ENCODE data around the gene PTPRG.

The PTPRG gene

DNA sequence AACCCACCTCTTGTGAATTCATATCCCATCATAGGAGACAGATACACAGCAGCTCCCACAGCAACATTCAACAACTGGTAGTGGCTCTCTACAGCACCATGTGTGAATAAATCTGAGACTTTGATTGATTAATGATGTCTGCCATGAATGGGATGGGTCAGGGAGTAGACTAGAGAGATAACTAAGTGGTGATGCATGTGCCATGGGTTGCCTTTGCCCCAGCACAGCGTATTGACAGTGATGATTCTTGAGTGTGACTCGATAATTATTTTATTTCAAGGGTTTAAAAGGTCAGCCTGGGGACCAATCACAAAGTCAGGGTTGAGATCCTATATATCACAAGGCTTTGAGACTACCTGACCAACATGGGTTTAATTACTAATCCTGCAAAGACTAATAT is 295.9 kb downstream of the PTPRG start:
- Histone ChIP-seq H3K36me3 (ENCODE audit: control insufficient read depth, insufficient read depth, low read length) (no peaks in the 10 kb centered on the region), H3K4me3 (replicated peaks; ENCODE audit: low read depth, low read length) (no peak overlapping the region), H3K27me3 (replicated peaks; ENCODE audit: control insufficient read depth, insufficient read depth, low read length) (no peaks in the 10 kb centered on the region; the same call in 1 of the 2 replicates)
- no peak for DNase-seq (ENCODE audit: extremely low read depth, insufficient read length)
- TF ChIP-seq, protein P1, sequence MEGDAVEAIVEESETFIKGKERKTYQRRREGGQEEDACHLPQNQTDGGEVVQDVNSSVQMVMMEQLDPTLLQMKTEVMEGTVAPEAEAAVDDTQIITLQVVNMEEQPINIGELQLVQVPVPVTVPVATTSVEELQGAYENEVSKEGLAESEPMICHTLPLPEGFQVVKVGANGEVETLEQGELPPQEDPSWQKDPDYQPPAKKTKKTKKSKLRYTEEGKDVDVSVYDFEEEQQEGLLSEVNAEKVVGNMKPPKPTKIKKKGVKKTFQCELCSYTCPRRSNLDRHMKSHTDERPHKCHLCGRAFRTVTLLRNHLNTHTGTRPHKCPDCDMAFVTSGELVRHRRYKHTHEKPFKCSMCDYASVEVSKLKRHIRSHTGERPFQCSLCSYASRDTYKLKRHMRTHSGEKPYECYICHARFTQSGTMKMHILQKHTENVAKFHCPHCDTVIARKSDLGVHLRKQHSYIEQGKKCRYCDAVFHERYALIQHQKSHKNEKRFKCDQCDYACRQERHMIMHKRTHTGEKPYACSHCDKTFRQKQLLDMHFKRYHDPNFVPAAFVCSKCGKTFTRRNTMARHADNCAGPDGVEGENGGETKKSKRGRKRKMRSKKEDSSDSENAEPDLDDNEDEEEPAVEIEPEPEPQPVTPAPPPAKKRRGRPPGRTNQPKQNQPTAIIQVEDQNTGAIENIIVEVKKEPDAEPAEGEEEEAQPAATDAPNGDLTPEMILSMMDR (IDR thresholded peaks at IDR 0.05; ENCODE audit: insufficient read depth, low read length, poor library complexity, severe bottlenecking): no peak

DNA sequence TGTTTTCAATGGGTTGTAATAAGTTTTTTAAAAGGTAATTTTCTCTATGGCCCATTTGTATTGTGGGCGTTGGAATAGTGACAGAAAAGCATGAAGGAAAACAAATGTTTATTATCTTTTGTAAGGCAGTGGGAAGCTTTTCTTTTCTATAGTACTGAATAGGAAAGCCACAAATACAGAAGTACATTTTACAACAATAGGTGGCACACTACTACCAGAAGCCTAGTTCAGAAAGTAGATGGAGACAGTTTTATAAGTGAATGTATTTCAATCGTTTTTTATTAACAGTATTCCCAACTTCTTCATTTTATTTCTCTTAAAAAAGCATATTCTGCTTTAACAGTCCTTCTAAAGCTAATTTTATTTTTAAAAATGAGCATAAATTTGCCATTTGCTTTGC is 296.7 kb downstream of the PTPRG start:
- no peak for DNase-seq (ENCODE audit: extremely low read depth, insufficient read length)
- H3K4me3 ChIP-seq (replicated peaks; ENCODE audit: low read depth, low read length): no peak overlapping the region
- H3K36me3 ChIP-seq (ENCODE audit: control insufficient read depth, insufficient read depth, low read length): no peaks in the 10 kb centered on the region
- no peaks in the 10 kb centered on the region; the same call in 1 of the 2 replicates for H3K27me3 ChIP-seq (replicated peaks; ENCODE audit: control insufficient read depth, insufficient read depth, low read length)
- TF ChIP-seq, protein P1 (IDR thresholded peaks at IDR 0.05; ENCODE audit: insufficient read depth, low read length, poor library complexity, severe bottlenecking): peak; percentile 43

DNA sequence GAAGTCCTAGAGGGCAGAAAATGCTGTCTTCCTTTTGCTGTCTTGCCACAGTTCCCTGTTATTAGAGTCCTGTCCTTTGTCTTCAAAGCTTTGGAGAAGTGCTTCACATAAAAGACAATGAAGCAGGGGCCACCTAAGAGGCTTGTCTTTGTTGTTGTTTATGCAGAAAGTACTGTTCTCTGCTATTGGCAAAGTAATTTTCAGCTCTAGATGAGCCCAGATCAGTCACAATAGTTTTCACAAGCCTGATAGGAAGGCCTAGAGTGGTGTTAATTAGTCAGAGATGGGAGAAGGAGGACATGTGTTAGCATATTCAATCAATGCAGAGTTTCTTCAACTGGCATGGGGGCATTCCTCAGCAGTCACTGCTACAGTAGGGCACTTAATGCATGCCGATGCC is 300.0 kb downstream of the PTPRG start:
- TF ChIP-seq, protein P1 (IDR thresholded peaks at IDR 0.05; ENCODE audit: insufficient read depth, low read length, poor library complexity, severe bottlenecking): no peak
- no peaks in the 10 kb centered on the region; the same call in none of the 2 replicates for H3K27me3 ChIP-seq (replicated peaks; ENCODE audit: control insufficient read depth, insufficient read depth, low read length)
- DNase-seq (ENCODE audit: extremely low read depth, insufficient read length): no peak
- H3K4me3 ChIP-seq (replicated peaks; ENCODE audit: low read depth, low read length): no peak overlapping the region
- H3K36me3 ChIP-seq (ENCODE audit: control insufficient read depth, insufficient read depth, low read length): no peaks in the 10 kb centered on the region

DNA sequence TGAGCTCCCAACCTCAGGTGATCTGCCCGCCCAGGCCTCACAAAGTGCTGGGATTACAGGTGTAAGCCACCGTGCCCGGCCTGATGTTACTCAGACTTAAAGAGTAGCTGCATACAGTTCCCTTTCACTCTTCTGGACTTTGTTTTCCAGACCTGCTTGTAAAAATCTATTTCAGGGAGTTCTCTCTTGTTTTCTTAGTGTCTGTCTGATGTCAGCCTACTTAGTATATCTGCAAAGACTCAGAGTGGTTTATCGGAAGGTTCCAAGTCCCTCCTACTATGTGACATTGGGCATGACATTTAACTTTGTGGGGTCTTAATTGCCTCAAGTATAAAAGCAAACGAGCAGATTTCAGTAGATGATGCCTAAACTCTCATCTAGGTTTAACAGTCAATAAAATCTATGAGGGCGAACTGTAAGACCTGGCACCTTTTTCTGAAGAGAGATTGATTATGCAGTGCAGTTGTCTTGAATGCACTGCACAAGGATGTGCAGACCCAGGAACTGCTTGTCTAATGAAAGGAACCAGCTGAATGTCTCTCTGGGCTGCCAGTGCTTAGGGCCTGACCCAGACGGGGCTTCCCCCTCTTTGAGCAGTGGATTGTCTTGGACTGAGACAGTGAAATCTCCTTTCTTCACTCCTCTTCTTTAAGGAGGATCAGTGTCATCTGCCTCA is 301.4 kb downstream of the PTPRG start:
- Histone ChIP-seq H3K36me3 (ENCODE audit: control insufficient read depth, insufficient read depth, low read length) (no peaks in the 10 kb centered on the region), H3K27me3 (replicated peaks; ENCODE audit: control insufficient read depth, insufficient read depth, low read length) (no peaks in the 10 kb centered on the region; the same call in none of the 2 replicates), H3K4me3 (replicated peaks; ENCODE audit: low read depth, low read length) (no peak overlapping the region)
- TF ChIP-seq, protein P1 (IDR thresholded peaks at IDR 0.05; ENCODE audit: insufficient read depth, low read length, poor library complexity, severe bottlenecking): no peak
- no peak for DNase-seq (ENCODE audit: extremely low read depth, insufficient read length)

DNA sequence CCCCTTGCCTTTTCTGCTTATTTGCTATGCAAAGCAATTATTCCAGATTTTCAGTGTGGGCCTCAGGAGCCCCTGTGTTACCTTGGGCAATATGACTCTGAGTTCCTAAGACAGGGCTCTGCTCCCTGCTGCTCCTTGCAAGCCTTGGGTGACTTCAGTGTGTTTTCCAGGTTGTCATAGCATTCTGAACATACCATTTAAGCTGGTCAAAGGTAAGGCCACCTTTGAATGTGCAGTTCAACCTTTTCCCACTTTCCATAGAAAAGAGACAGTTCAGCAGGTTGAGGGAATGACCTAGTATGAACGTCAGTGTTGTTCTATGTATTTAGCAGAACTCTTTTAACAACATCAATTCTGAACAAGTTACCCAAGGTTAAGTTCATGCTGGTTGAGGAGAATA is 302.2 kb downstream of the PTPRG start:
- TF ChIP-seq, protein P1 (IDR thresholded peaks at IDR 0.05; ENCODE audit: insufficient read depth, low read length, poor library complexity, severe bottlenecking): no peak
- no peaks in the 10 kb centered on the region for H3K36me3 ChIP-seq (ENCODE audit: control insufficient read depth, insufficient read depth, low read length)
- DNase-seq (ENCODE audit: extremely low read depth, insufficient read length): no peak
- H3K4me3 ChIP-seq (replicated peaks; ENCODE audit: low read depth, low read length): no peak overlapping the region
- no peaks in the 10 kb centered on the region; the same call in none of the 2 replicates for H3K27me3 ChIP-seq (replicated peaks; ENCODE audit: control insufficient read depth, insufficient read depth, low read length)
